Adipocyte (in vitro differentiated cells): ENCODE measurements around the gene IGSF3.
"Not testable (repeated sequence)": the region's sequence is repeated elsewhere in the genome, so short reads cannot be mapped to it uniquely, and the experiment has no call there.

ENCODE experiments used
- DNase-seq: peaks from one replicate; pipeline ENCODE4 v3.0.0-alpha.2; 2015; ENCODE audit warnings: low read depth
- H3K27me3 ChIP-seq: replicated peaks from 2 replicates; pipeline ENCODE4 v1.7.0; 2013; ENCODE audit warnings: mild to moderate bottlenecking, low read length, moderate library complexity; ENCODE audit not compliant: control insufficient read depth, insufficient read depth
- H3K36me3 ChIP-seq: 2 replicates; pipeline ENCODE4 v1.7.0; 2013; ENCODE audit warnings: low read length, mild to moderate bottlenecking, moderate library complexity; ENCODE audit not compliant: control insufficient read depth, insufficient read depth, severe bottlenecking
- H3K4me1 ChIP-seq: 2 replicates; pipeline ENCODE4 v1.7.0; 2013; ENCODE audit warnings: mild to moderate bottlenecking, low read length, moderate library complexity; ENCODE audit not compliant: control insufficient read depth, insufficient read depth
- H3K4me3 ChIP-seq: 2 replicates; pipeline ENCODE4 v1.7.0; 2013; ENCODE audit warnings: mild to moderate bottlenecking, low read length, moderate library complexity
- H3K9ac ChIP-seq: 2 replicates; pipeline ENCODE4 v1.7.0; 2013; ENCODE audit warnings: mild to moderate bottlenecking, low read length, moderate library complexity
- H3K9me3 ChIP-seq: 2 replicates; pipeline ENCODE4 v1.7.0; 2013; ENCODE audit warnings: mild to moderate bottlenecking, low read length, moderate library complexity; ENCODE audit not compliant: control insufficient read depth

Gene IGSF3

GRCh38 chr1:116606067-116606466 is 61.5 kb downstream of the IGSF3 start:
- H3K9me3 ChIP-seq, DNase-seq, H3K4me3 ChIP-seq, H3K9ac ChIP-seq, H3K27me3 ChIP-seq, H3K4me1 ChIP-seq, H3K36me3 ChIP-seq: not testable (repeated sequence)

GRCh38 chr1:116605315-116605714 is 62.2 kb downstream of the IGSF3 start:
- H3K9me3 ChIP-seq: no peaks in the 10 kb centered on the region

GRCh38 chr1:116604408-116604807 is 63.1 kb downstream of the IGSF3 start:
- not testable (repeated sequence) for H3K27me3 ChIP-seq, H3K9me3 ChIP-seq, H3K36me3 ChIP-seq, H3K9ac ChIP-seq, DNase-seq, H3K4me3 ChIP-seq, H3K4me1 ChIP-seq

More at GRCh38 chr1:116605315-116605714, 62.2 kb downstream of the IGSF3 start:
- no peak for DNase-seq
- Histone ChIP-seq H3K36me3 (no peaks in the 10 kb centered on the region), H3K27me3 (no peaks in the 10 kb centered on the region), H3K4me1 (no peaks in the 10 kb centered on the region), H3K4me3 (no peak overlapping the region), H3K9ac (no peak overlapping the region)

- not testable (repeated sequence) for DNase-seq, H3K9me3 ChIP-seq, H3K4me1 ChIP-seq, H3K27me3 ChIP-seq, H3K4me3 ChIP-seq, H3K9ac ChIP-seq, H3K36me3 ChIP-seq
These were observed 63.9 kb downstream of the IGSF3 start for GRCh38 chr1:116603646-116604045.

GRCh38 chr1:116599369-116599768 is 68.2 kb downstream of the IGSF3 start:
- H3K27me3 ChIP-seq, H3K9ac ChIP-seq, DNase-seq, H3K4me1 ChIP-seq, H3K9me3 ChIP-seq, H3K36me3 ChIP-seq, H3K4me3 ChIP-seq: not testable (repeated sequence)

GRCh38 chr1:116598420-116599036 is 69.0 kb downstream of the IGSF3 start:
- not testable (repeated sequence) for H3K4me3 ChIP-seq, H3K27me3 ChIP-seq, DNase-seq, H3K9ac ChIP-seq, H3K4me1 ChIP-seq, H3K36me3 ChIP-seq, H3K9me3 ChIP-seq

- DNase-seq, H3K9me3 ChIP-seq, H3K9ac ChIP-seq, H3K4me3 ChIP-seq, H3K36me3 ChIP-seq, H3K27me3 ChIP-seq, H3K4me1 ChIP-seq: not testable (repeated sequence)
These were observed 70.1 kb downstream of the IGSF3 start for GRCh38 chr1:116597388-116597787.

- DNase-seq, H3K9ac ChIP-seq, H3K4me3 ChIP-seq, H3K9me3 ChIP-seq, H3K27me3 ChIP-seq, H3K36me3 ChIP-seq, H3K4me1 ChIP-seq: not testable (repeated sequence)
These were observed 70.7 kb downstream of the IGSF3 start for GRCh38 chr1:116596742-116597307.

GRCh38 chr1:116595946-116596741 is 71.4 kb downstream of the IGSF3 start:
- peak overlapping the region; percentile 51 for H3K4me3 ChIP-seq
- H3K9ac ChIP-seq, H3K9me3 ChIP-seq, H3K36me3 ChIP-seq, H3K27me3 ChIP-seq, H3K4me1 ChIP-seq: not testable (repeated sequence)
- DNase-seq: peak; percentile 65

GRCh38 chr1:116595065-116595840 is 72.3 kb downstream of the IGSF3 start:
- not testable (repeated sequence) for H3K27me3 ChIP-seq, H3K36me3 ChIP-seq, H3K4me3 ChIP-seq, H3K9me3 ChIP-seq, DNase-seq, H3K9ac ChIP-seq, H3K4me1 ChIP-seq

GRCh38 chr1:116593977-116594376 is 73.6 kb downstream of the IGSF3 start:
- not testable (repeated sequence) for DNase-seq, H3K4me3 ChIP-seq, H3K9me3 ChIP-seq, H3K9ac ChIP-seq, H3K36me3 ChIP-seq, H3K4me1 ChIP-seq, H3K27me3 ChIP-seq
